Large intestine (tissue), 3 donors: ENCODE data around the gene FZD7. TPM values are rescaled to one million over a fixed set of nuclear protein-coding genes. Genes with fewer than 3 reads are reported as not detected.

ENCODE experiments used
- DNase-seq, 2 donors: peaks; one replicate each; pipeline versions ENCODE4 v3.0.0 to v3.0.0-alpha.2; 2013
- H3K27ac ChIP-seq: one replicate; pipeline ENCODE4 v1.5.1; 2013; ENCODE audit warnings: low read length
- H3K27me3 ChIP-seq: 2 replicates; pipeline ENCODE4 v1.6.1; 2013; ENCODE audit warnings: low read length; ENCODE audit not compliant: control insufficient read depth, insufficient read depth
- H3K36me3 ChIP-seq: 2 replicates; pipeline ENCODE4 v1.6.1; 2013; ENCODE audit warnings: low read length; ENCODE audit not compliant: control insufficient read depth, insufficient read depth
- H3K4me1 ChIP-seq: one replicate; pipeline ENCODE4 v1.6.1; 2013; ENCODE audit warnings: low read length; ENCODE audit not compliant: control insufficient read depth, insufficient read depth
- H3K4me3 ChIP-seq: one replicate; pipeline ENCODE4 v1.5.1; 2013; ENCODE audit warnings: low read length
- H3K9me3 ChIP-seq: one replicate; pipeline ENCODE4 v1.6.1; 2013; ENCODE audit warnings: mild to moderate bottlenecking, low read depth, low read length, moderate library complexity; ENCODE audit not compliant: control insufficient read depth
- WGBS: methylation state at CpG from one replicate; pipeline ENCODE4 v1.1.5; 2013; ENCODE audit warnings: low lambda C conversion rate; ENCODE audit not compliant: insufficient coverage; 5-methylcytosine and 5-hydroxymethylcytosine counted together
- polyA plus RNA-seq: library from polyadenylated mRNA; unstranded; fragments of 120-200 nt; gene quantifications from one replicate; pipeline ENCODE4 v1.2.1, GENCODE V29; 2013

Gene FZD7
- polyA plus RNA-seq, 1 donor = 24.1 TPM

- Histone ChIP-seq H3K4me3 (no peak overlapping the region), H3K4me1 (peaks cover 26% of the 10 kb centered on the region), H3K27me3 (no peaks in the 10 kb centered on the region), H3K36me3 (no peaks in the 10 kb centered on the region), H3K27ac (peak overlapping the region; percentile 31), H3K9me3 (no peaks in the 10 kb centered on the region)
- DNase-seq = peak; percentile 24 to 46
- no CpG with 5 or more reads among the region's 3 CpGs for WGBS
Observed at GRCh38 chr2:202064171-202064880, 30.7 kb downstream of the FZD7 start.

- no peaks in the 10 kb centered on the region for H3K9me3 ChIP-seq
- no peaks in the 10 kb centered on the region for H3K27me3 ChIP-seq
- no CpG with 5 or more reads among the region's 3 CpGs for WGBS
Observed at GRCh38 chr2:202064881-202065230, 31.2 kb downstream of the FZD7 start.

DNA sequence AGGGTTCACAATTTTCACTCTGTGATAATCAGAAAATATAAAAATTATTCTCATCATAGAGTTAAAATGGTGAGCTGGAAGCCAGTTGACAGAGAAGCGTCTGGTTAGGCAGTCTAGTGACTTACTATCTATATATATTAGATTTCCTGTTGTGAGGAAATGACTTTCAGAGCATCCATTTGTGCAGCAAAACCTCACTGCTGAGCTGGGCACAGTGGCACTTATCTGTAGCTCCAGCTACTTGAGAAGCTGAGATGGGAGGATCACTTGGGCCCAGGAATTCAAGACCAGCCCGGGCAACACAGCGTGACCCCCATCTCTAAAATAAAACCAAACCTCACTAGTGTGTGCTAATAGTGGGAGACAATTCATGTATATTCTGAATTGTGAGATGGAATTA lies 32.2 kb downstream of the FZD7 start:
- Histone ChIP-seq H3K36me3 (no peaks in the 10 kb centered on the region), H3K4me3 (no peak overlapping the region), H3K4me1 (peaks cover 40% of the 10 kb centered on the region), H3K27ac (no peak overlapping the region), H3K27me3 (no peaks in the 10 kb centered on the region), H3K9me3 (no peaks in the 10 kb centered on the region)
- DNase-seq = no peak
- WGBS = no CpG with 5 or more reads among the region's 3 CpGs

More at GRCh38 chr2:202064881-202065230, 31.2 kb downstream of the FZD7 start:
- Histone ChIP-seq H3K4me3 (no peak overlapping the region), H3K36me3 (no peaks in the 10 kb centered on the region), H3K4me1 (peaks cover 31% of the 10 kb centered on the region), H3K27ac (no peak overlapping the region)
- no peak for DNase-seq

DNA sequence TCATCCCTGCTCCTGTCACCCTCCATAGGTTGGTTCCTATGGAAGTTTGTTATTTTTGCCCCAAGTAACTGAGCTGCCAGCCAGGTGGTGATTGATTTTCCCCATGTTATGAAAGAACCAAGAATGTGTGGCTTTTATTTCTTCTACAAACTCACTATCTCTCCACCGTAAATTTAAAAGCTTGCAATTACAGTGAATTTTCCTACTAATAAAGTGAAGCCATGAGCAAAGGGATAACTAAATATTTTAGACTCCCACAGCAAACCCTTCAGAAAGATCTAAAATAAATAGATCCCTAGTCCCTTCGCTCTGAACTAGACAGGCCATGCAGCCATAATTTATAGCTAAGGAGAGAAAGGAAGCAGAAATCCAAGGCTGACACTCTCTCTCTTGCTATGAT lies 33.2 kb downstream of the FZD7 start:
- WGBS = no CpG with 5 or more reads among the region's 2 CpGs
- no peaks in the 10 kb centered on the region for H3K36me3 ChIP-seq
- no peak for DNase-seq
- H3K27ac ChIP-seq = no peak overlapping the region
- H3K4me1 ChIP-seq = peaks cover 40% of the 10 kb centered on the region
- H3K27me3 ChIP-seq = no peaks in the 10 kb centered on the region
- H3K4me3 ChIP-seq = no peak overlapping the region
- H3K9me3 ChIP-seq = no peaks in the 10 kb centered on the region

GRCh38 chr2:202067589-202067988 lies 33.9 kb downstream of the FZD7 start:
- no peaks in the 10 kb centered on the region for H3K36me3 ChIP-seq
- no peak overlapping the region for H3K27ac ChIP-seq
- no peaks in the 10 kb centered on the region for H3K27me3 ChIP-seq
- DNase-seq = no peak
- peaks cover 40% of the 10 kb centered on the region for H3K4me1 ChIP-seq
- H3K9me3 ChIP-seq = no peaks in the 10 kb centered on the region
- WGBS = no CpG with 5 or more reads among the region's 1 CpG
- H3K4me3 ChIP-seq = no peak overlapping the region

DNA sequence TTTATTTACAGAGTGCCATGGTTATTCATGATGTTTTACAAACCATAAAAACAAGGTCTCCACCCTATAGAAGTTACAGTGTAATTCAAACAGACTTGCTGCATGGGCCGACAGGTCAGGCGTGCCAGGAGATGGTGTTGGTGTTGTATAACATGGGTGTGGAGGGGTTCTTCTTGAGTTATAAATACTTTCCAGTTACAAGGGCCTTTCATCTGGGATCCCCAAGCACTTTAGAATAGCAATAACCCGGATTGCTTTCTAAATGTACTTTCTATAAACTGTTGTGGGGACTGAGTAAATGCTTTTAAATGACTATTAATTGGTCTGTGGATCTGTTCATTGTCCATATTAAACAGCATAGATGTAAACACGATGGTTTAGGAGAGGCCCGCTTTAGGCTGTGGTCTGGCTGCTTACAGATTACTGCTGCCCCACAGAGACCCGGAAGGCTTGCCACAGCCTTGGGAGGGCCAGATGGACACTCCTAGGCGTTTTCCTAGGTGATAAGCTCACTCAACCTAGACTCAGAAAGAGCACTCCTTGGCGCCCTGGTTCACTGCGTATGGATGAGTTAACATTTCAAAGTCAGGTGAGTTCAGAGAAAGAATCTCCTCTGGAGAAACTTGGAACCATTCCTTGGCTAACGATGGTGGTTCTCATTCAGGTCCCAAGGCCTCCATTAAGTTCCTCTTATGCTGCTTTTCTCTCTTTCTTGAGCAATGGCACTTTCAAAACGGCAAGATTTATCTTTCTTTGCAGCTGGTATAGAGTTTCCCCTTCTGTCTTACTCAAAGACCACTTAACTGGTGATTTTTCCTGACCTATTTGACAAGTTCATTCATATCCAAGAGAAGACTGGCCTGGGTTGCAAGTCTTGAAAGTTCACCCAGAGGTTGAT lies 35.8 kb downstream of the FZD7 start:
- Histone ChIP-seq H3K9me3 (no peaks in the 10 kb centered on the region), H3K4me1 (peaks cover 45% of the 10 kb centered on the region), H3K4me3 (no peak overlapping the region), H3K36me3 (no peaks in the 10 kb centered on the region), H3K27ac (peak overlapping the region; percentile 91), H3K27me3 (no peaks in the 10 kb centered on the region)
- DNase-seq = peak; percentile 87 to 92
- WGBS = no CpG with 5 or more reads among the region's 11 CpGs

DNA sequence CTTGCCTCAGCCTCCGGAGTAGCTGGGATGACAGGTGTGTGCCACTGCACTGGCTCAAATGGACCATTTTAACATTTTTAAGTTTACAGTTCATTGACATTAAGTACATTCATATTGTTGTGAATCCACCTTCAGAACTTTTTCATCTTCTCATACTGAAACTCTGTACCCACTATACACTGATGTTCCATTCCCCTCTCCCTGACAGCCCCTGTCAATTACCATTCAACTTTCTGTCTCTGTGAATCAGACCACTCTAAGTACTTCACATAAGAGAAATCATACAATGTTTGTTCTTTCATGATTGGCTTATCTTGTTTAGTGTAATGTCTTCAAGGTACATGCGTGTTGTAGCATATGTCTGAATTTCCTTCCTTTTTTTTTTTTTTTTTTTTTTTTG lies 37.5 kb downstream of the FZD7 start:
- H3K9me3 ChIP-seq = no peaks in the 10 kb centered on the region
- H3K36me3 ChIP-seq = no peaks in the 10 kb centered on the region
- no peak for DNase-seq
- H3K27me3 ChIP-seq = no peaks in the 10 kb centered on the region
- peaks cover 39% of the 10 kb centered on the region for H3K4me1 ChIP-seq
- WGBS = 100% methylated on average over 1 of the region's 2 CpGs
- no peak overlapping the region for H3K4me3 ChIP-seq
- no peak overlapping the region for H3K27ac ChIP-seq

DNA sequence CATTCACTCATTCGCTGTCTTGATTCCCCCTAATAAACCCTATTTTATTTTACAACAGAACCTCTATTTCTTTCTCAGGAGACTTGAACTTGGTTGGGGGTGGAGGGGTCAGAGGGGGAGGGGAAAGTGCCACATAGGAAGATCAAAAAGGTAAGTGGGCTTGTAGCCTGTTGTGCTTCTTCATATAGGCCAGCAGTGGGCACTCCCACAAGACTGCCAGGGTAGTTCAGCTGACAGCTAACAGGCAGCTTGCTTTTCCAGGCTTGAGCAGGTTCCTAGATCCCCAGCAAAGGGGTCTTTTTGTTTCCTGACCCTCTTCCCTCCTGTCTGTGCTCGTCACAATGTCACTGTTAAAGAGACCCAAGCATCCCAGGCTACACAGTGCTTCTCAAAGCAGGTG lies 38.6 kb downstream of the FZD7 start:
- Histone ChIP-seq H3K9me3 (no peaks in the 10 kb centered on the region), H3K4me1 (peaks cover 37% of the 10 kb centered on the region), H3K4me3 (no peak overlapping the region), H3K27me3 (no peaks in the 10 kb centered on the region), H3K27ac (no peak overlapping the region), H3K36me3 (no peaks in the 10 kb centered on the region)
- WGBS = 100% methylated on average over 1 of the region's 2 CpGs
- DNase-seq = no peak

DNA sequence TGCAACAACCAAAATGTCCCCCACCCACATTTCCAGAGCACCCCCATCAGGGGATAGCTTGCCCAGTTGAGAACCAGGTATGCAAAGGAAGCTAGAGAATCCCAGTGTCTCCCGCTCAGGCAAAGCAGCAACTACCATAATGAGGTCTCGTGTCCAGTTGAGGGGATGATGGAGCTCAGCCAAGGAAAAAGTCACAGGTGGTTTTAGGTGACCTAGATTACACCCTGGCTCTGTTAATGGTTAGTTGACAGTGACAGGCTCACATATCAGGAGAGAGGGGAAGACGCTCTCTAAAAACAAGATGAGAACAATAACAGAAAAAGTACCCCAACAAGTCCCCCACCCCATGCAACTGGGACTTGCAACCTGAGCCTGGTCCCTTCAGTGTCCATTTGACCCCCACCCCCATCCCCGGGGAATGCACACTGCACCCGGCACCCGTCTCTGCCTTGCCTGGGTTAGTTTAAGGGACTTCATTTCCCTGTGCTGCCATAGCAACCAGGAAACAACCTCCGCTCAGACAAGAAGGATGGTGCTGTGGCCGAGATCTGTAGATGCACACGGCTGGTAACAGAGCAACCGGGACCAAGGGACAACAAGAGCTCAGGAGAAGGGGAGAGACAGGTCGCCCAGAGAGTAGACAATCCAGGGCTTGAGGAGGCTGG lies 39.2 kb downstream of the FZD7 start, which contains the start of gene KIAA2012:
Gene KIAA2012, plus strand, starts transcription at position 519 of the 665 bp plus-strand sequence. CDS start 373 bp downstream, outside the sequence.
- Histone ChIP-seq H3K4me1 (peaks cover 33% of the 10 kb centered on the region), H3K27me3 (no peaks in the 10 kb centered on the region), H3K27ac (no peak within 1 kb of the TSS), H3K4me3 (no peak within 1 kb of the TSS), H3K9me3 (no peaks in the 10 kb centered on the region), H3K36me3 (no peaks in the 10 kb centered on the region)
- DNase-seq = peak; percentile 34 to 61
- no CpG with 5 or more reads among the region's 11 CpGs for WGBS

DNA sequence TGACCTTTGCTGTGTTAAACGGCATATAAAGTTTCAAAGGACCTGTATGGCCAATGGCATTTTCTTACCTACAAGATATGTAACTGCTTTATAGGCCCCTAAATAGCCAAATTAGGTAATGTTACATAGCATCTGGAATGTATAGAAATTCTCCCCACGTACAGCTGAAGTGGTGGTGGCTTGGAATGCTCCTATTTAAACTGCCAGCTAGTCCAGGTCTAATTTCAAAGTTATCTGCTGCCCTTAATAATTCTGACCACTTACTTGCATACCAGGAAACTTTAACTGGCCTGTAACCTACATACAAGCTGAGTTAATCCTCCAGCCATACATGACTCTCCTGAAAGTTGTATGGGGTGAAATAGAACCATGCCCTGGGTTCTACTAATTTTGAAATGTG lies 40.7 kb downstream of the FZD7 start:
- Histone ChIP-seq H3K36me3 (no peaks in the 10 kb centered on the region), H3K27me3 (no peaks in the 10 kb centered on the region), H3K9me3 (no peaks in the 10 kb centered on the region), H3K4me3 (no peak overlapping the region), H3K27ac (no peak overlapping the region), H3K4me1 (peaks cover 25% of the 10 kb centered on the region)
- WGBS = 67% methylated on average over 1 of the region's 2 CpGs
- no peak for DNase-seq
